GM19372 (cell line): ENCODE measurements around the gene MLLT10.

ENCODE experiments used
- ATAC-seq: cut with Tn5 transposase; IDR thresholded peaks from one replicate; pipeline ENCODE4 v1.9.1; 2021; ENCODE audit warnings: mild to moderate bottlenecking, low read depth, moderate library complexity; ENCODE audit not compliant: unreplicated experiment

MLLT10 gene

GRCh38 chr10:21722209-21722608, 188.2 kb downstream of the MLLT10 start:
- no peak for ATAC-seq

GRCh38 chr10:21724020-21724589, 190.1 kb downstream of the MLLT10 start:
- ATAC-seq: no peak

- ATAC-seq: peak; percentile 77
Measured at GRCh38 chr10:21724687-21725367, 190.8 kb downstream of the MLLT10 start.

GRCh38 chr10:21726601-21727225, 192.7 kb downstream of the MLLT10 start:
- no peak for ATAC-seq

GRCh38 chr10:21727452-21728168, 193.6 kb downstream of the MLLT10 start:
- no peak for ATAC-seq

- no peak for ATAC-seq
Measured at GRCh38 chr10:21728618-21729017, 194.6 kb downstream of the MLLT10 start.

- peak; percentile 79 for ATAC-seq
Measured at GRCh38 chr10:21732067-21732772, 198.2 kb downstream of the MLLT10 start.

- no peak for ATAC-seq
Measured at GRCh38 chr10:21733710-21734109, 199.7 kb downstream of the MLLT10 start.

GRCh38 chr10:21737106-21737505, 203.1 kb downstream of the MLLT10 start:
- ATAC-seq: no peak

- no peak for ATAC-seq
Measured at GRCh38 chr10:21740989-21741388, 207.0 kb downstream of the MLLT10 start.

- no peak for ATAC-seq
Measured at GRCh38 chr10:21742740-21743412, 208.8 kb downstream of the MLLT10 start.

GRCh38 chr10:21744223-21744622, 210.2 kb downstream of the MLLT10 start:
- no peak for ATAC-seq

- no peak for ATAC-seq
Measured at GRCh38 chr10:21746118-21746517, 212.1 kb downstream of the MLLT10 start.

- ATAC-seq: no peak
Measured at GRCh38 chr10:21747809-21748208, 213.8 kb downstream of the MLLT10 start.

- no peak for ATAC-seq
Measured at GRCh38 chr10:21749788-21750187, 215.8 kb downstream of the MLLT10 start.

- ATAC-seq: no peak
Measured at GRCh38 chr10:21750424-21750823, 216.4 kb downstream of the MLLT10 start.

- ATAC-seq: no peak
Measured at GRCh38 chr10:21751341-21752310, 217.6 kb downstream of the MLLT10 start.

GRCh38 chr10:21753497-21754270, 219.7 kb downstream of the MLLT10 start:
- ATAC-seq: no peak
